Kidney (tissue), 14 donors: ENCODE data around the gene FMOD. TPM values are rescaled to one million over a fixed set of nuclear protein-coding genes. Genes with fewer than 3 reads are reported as not detected.
"Not testable (repeated sequence)": the region's sequence is repeated elsewhere in the genome, so short reads cannot be mapped to it uniquely, and the experiment has no call there.

Experiments
- DNase-seq, 5 donors: peaks; one replicate each; pipeline ENCODE4 v3.0.0-alpha.2; 2013 to 2020
- FAIRE-seq: peaks from 2 replicates; lab custom pipeline; 2012; peaks lifted over from hg19 to GRCh38; lab: Jason Lieb, UNC
- H3K27ac ChIP-seq, 2 donors: one replicate each; pipeline ENCODE4 v1.7.0; 2013; ENCODE audit warnings: low read depth in 2 of 2, low read length in 2 of 2, inconsistent platforms in 1 of 2
- H3K27me3 ChIP-seq: one replicate; pipeline ENCODE4 v1.7.1; 2013; ENCODE audit warnings: low read length, inconsistent platforms; ENCODE audit not compliant: control insufficient read depth, insufficient read depth
- H3K36me3 ChIP-seq, 3 donors: one replicate each; pipeline versions ENCODE4 v1.7.0 to v1.7.1; 2013; ENCODE audit warnings: low read length in 3 of 3, control low read depth in 1 of 3, inconsistent platforms in 1 of 3; ENCODE audit not compliant: insufficient read depth in 3 of 3, control insufficient read depth in 2 of 3
- H3K4me1 ChIP-seq, 3 donors: one replicate each; pipeline versions ENCODE4 v1.7.0 to v1.7.1; 2013; ENCODE audit warnings: low read length in 3 of 3, inconsistent platforms in 1 of 3, low read depth in 1 of 3; ENCODE audit not compliant: control insufficient read depth in 2 of 3, insufficient read depth in 2 of 3
- H3K4me3 ChIP-seq, 3 donors: one replicate each; pipeline versions ENCODE4 v1.7.0 to v1.8.1; 2013; ENCODE audit warnings: low read length in 3 of 3, control low read depth in 1 of 3, inconsistent platforms in 1 of 3
- H3K9ac ChIP-seq, 3 donors: one replicate each; pipeline versions ENCODE4 v1.7.0 to v1.7.1; 2013; ENCODE audit warnings: low read length in 3 of 3, control low read depth in 1 of 3, inconsistent platforms in 1 of 3
- H3K9me3 ChIP-seq, 3 donors: one replicate each; pipeline versions ENCODE4 v1.7.0 to v1.7.1; 2013; ENCODE audit warnings: low read length in 3 of 3, control low read depth in 1 of 3, inconsistent platforms in 1 of 3; ENCODE audit not compliant: control insufficient read depth in 2 of 3, insufficient read depth in 1 of 3
- intact Hi-C: fragments of 100-400 bp; cut with DNase I; formaldehyde crosslinking; loops from one replicate; pipeline ENCODE4 v1.11.1; 2022
- polyA plus RNA-seq: library from polyadenylated mRNA; stranded (reverse); fragments of 350-450 nt; fragmentation: Illumina TruSeq; extraction: RNeasy Lipid Tissue Mini Kit (QIAGEN cat#74804); gene quantifications from one replicate; pipeline ENCODE4 v1.2.3, GENCODE V29; 2014; ENCODE audit warnings: low read depth, low replicate concordance; ENCODE audit not compliant: insufficient read depth
- total RNA-seq: library from RNA; stranded (reverse); fragmentation: NEBNext Ultra II Directional; extraction: Animal tissue kit (Norgen Biotek cat#: 25700); gene quantifications from one replicate; pipeline ENCODE4 v1.2.1, GENCODE V29; 2021
- TF ChIP-seq, protein P1 (sequence below): IDR thresholded peaks from 3 replicates; pipeline ENCODE4 v1.5.1; 2012; ENCODE audit warnings: mild to moderate bottlenecking, moderate library complexity, borderline replicate concordance; ENCODE audit not compliant: insufficient read depth; ENCODE audit errors: extremely low read depth
- donor health status: control.
- donor health status: control.
- donor health status: control.
- donor health status: control.
- donor health status: control.
- donor health status: DM: yes; HTN: yes; CAD: no.
- donor health status: Normal renal cell carcinoma (clear cell type).

Gene FMOD
- total and polyA plus RNA-seq, 2 donors from 2014 or later = 7.0 to 22.3 TPM

DNA sequence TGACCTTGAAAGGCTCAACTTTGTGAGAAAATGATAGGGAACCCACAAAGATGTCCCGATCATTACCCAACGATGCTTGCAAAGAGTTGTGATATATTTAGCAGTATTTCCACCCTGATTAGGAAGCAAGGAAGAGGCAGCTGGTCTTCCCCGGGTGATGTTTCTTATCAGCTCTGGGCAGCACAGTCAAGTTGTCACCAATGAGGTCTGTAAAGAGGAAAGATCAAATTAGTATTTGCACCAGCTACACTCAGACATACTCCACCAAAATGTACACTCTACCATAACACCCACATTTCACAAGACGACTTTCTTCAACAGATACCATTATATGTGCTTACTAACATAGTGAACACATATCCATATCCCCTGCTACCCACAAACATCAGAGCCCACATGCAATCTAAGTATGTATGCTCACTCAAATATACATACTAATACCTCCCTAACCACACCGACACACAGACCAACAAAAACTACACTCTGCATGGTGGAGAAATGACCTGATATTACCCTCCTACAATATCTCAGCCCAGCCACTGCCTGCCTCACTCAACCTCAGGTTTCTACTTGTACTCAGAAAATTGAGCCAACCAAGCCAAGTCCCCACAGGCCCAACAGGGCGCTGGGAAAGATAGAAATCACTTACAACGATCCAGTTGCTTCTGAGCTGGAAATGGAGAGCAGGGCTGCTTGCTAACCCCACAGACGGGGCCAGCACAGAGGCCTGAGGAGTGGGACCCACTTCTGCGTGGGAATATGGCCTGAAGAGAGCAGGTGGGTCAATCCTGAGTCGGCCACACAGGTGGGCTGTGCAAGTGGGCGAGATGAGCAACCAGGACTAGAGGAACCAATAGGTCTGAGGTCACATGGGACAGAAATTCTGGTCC is 50.2 kb downstream of the FMOD start:
- Histone ChIP-seq H3K27ac (no peak overlapping the region), H3K9ac (no peak overlapping the region), H3K36me3 (no peaks in the 10 kb centered on the region), H3K4me1 (peaks cover 0 to 11% (median 5%) of the 10 kb centered on the region in 3 donors), H3K4me3 (no peak overlapping the region), H3K27me3 (no peaks in the 10 kb centered on the region), H3K9me3 (no peaks in the 10 kb centered on the region)
- no peak for DNase-seq
- FAIRE-seq = no peak
- intact Hi-C loops = no loop called here
- TF ChIP-seq, protein P1, sequence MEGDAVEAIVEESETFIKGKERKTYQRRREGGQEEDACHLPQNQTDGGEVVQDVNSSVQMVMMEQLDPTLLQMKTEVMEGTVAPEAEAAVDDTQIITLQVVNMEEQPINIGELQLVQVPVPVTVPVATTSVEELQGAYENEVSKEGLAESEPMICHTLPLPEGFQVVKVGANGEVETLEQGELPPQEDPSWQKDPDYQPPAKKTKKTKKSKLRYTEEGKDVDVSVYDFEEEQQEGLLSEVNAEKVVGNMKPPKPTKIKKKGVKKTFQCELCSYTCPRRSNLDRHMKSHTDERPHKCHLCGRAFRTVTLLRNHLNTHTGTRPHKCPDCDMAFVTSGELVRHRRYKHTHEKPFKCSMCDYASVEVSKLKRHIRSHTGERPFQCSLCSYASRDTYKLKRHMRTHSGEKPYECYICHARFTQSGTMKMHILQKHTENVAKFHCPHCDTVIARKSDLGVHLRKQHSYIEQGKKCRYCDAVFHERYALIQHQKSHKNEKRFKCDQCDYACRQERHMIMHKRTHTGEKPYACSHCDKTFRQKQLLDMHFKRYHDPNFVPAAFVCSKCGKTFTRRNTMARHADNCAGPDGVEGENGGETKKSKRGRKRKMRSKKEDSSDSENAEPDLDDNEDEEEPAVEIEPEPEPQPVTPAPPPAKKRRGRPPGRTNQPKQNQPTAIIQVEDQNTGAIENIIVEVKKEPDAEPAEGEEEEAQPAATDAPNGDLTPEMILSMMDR = no peak

DNA sequence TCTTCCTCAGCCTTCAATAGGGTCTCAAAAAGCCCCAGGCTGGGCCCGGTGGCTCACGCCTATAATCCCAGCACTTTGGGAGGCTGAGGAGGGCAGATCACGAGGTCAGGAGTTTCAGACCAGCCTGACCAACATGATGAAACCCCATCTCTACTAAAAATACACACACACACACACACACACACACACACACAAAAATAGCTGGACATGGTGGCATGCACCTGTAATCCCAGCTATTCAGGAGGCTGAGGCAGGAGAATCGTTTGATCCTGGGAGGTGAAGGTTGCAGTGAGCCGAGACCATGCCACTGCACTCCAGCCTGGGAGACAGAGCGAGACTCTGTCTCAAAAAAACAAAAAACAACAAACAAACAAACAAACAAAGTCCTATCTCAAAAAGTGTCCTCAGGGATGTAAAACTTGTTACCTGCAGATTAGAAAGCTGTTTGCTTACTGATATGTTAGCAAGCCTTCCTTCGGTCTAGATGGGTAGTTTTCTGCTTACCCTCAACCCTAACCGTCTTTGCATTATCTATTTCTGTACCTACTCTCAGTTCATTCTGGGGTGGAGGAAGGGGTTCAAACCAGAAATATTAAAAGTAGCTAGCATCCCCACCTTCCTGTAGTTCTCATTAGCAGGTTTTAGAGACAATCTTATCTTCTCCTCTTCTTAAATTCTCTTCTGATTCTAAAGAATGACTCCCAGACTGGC is 51.0 kb downstream of the FMOD start:
- H3K9me3 ChIP-seq, H3K4me3 ChIP-seq, intact Hi-C loops, H3K27me3 ChIP-seq, FAIRE-seq, H3K36me3 ChIP-seq, H3K4me1 ChIP-seq, DNase-seq, H3K27ac ChIP-seq, H3K9ac ChIP-seq: not testable (repeated sequence)

DNA sequence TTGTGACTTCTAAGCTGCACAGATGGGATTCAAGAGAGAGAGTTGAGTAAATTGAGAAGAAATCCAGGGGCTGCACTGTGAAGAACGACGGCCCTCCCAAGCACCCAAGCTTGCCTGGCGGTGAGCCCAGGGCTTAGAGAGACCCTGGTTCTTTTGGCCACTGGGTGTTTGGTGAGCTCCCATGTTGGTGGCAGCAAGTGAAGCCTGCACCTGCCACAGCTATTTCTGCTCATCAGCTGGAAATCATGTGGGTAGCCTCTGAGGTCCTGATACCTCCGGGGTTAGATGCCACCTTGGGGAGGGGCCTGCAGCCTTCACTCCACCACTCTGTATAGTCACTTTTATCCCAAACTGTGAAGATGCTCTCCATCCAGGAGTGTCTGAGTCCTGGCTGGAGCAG is 51.8 kb downstream of the FMOD start:
- TF ChIP-seq, protein P1 = no peak
- no peak overlapping the region for H3K27ac ChIP-seq
- no peak for FAIRE-seq

More for the DNA sequence above, 51.8 kb downstream of the FMOD start:
- Histone ChIP-seq H3K4me3 (no peak overlapping the region), H3K9me3 (no peaks in the 10 kb centered on the region), H3K27me3 (no peaks in the 10 kb centered on the region), H3K4me1 (peaks cover 0 to 5% (median 2%) of the 10 kb centered on the region in 3 donors), H3K9ac (no peak overlapping the region), H3K36me3 (no peaks in the 10 kb centered on the region)
- DNase-seq = no peak
- intact Hi-C loops = no loop called here
